HCT116 (cell line): ENCODE results near the gene CD300C. TPM values are rescaled to one million over a fixed set of nuclear protein-coding genes. Genes with fewer than 3 reads are reported as not detected.

ENCODE experiments used
- ATAC-seq: fragments of 200-7000 bp; cut with Tn5 transposase; 2 replicates; pipeline ENCODE4 v1.9.1; 2020; ENCODE audit warnings: mild to moderate bottlenecking, moderate library complexity
- BruUV-seq: library from RNA; stranded (reverse); fragments of 400-500 nt; replicated peaks from 2 replicates; lab custom pipeline; 2021; lab: Mats Ljungman, UMichigan
- CTCF ChIA-PET: fragments of 300-600 bp; sonication (Branson Sonifier 250); formaldehyde crosslinking; loops from one replicate; lab custom pipeline; 2021; ENCODE audit warnings: antibody characterized with exemption; lab: Charles Lee
- POLR2A ChIA-PET: fragments of 300-600, 350-600 bp; sonication (Branson Sonifier 250); formaldehyde crosslinking; loops from one replicate; lab custom pipeline; 2021; ENCODE audit warnings: antibody characterized with exemption; lab: Charles Lee
- RAD21 ChIA-PET, 2 experiments: fragments of 300-600 bp; sonication (Branson Sonifier 250); formaldehyde crosslinking; loops; one replicate each; lab custom pipeline; 2023; ENCODE audit warnings: low total read pairs in 2 of 2; ENCODE audit not compliant: uncharacterized antibody in 2 of 2, unreplicated experiment in 2 of 2, low non-redundant PET in 1 of 2; lab: Charles Lee
- DNase-seq: peaks from one replicate; pipeline ENCODE4 v3.0.0-alpha.2; 2010; ENCODE audit warnings: low read depth, low spot score
- H2AFZ ChIP-seq: fragments of 200-600 bp; shearing (Covaris generic), sonication (generic); 2 replicates; pipeline ENCODE4 v1.6.1; 2017; ENCODE audit warnings: low read depth, mixed run types, mixed read lengths, antibody characterized with exemption, low read length; ENCODE audit not compliant: poor library complexity, severe bottlenecking
- H3K27ac ChIP-seq: 2 replicates; pipeline ENCODE4 v1.5.1; 2012; ENCODE audit warnings: low read depth, low read length
- H3K27me3 ChIP-seq: fragments of 200-600 bp; sonication (generic); 2 replicates; pipeline ENCODE4 v1.6.1; 2016; ENCODE audit warnings: mixed run types, low read length, mixed read lengths; ENCODE audit not compliant: insufficient read depth
- H3K36me3 ChIP-seq, 2 experiments: fragments of 200-500 bp in 1 of 2; fragments of 200-600 bp in 1 of 2; sonication (Bioruptor generic) in 1 of 2; sonication (generic) in 1 of 2; 2 replicates each; pipeline versions ENCODE4 v1.5.1 to v1.6.1; 2014 to 2016; ENCODE audit warnings: low read length in 2 of 2, inconsistent platforms in 1 of 2, mixed read lengths in 1 of 2, mixed run types in 1 of 2; ENCODE audit not compliant: insufficient read depth in 2 of 2, control insufficient read depth in 1 of 2
- H3K4me1 ChIP-seq, 2 experiments: fragments of 200-600 bp in 1 of 2; sonication (generic) in 1 of 2; 2 replicates each; pipeline versions ENCODE4 v1.5.1 to v1.6.1; 2012 to 2017; ENCODE audit warnings: low read length in 2 of 2, inconsistent platforms in 1 of 2, mild to moderate bottlenecking in 1 of 2, mixed read lengths in 1 of 2, mixed run types in 1 of 2, moderate library complexity in 1 of 2; ENCODE audit not compliant: insufficient read depth in 2 of 2, control insufficient read depth in 1 of 2
- H3K4me2 ChIP-seq: fragments of 200-600 bp; sonication (generic); 2 replicates; pipeline ENCODE4 v1.6.1; 2017; ENCODE audit warnings: mixed run types, low read length, mixed read lengths
- H3K4me3 ChIP-seq, 2 experiments: fragments of 200-600 bp in 1 of 2; sonication (generic) in 1 of 2; replicated peaks in 1 of 2; 2 replicates each; pipeline ENCODE4 v1.5.1; 2011 to 2016; ENCODE audit warnings: low read length in 2 of 2, control low read depth in 1 of 2, low read depth in 1 of 2, mild to moderate bottlenecking in 1 of 2, mixed read lengths in 1 of 2, mixed run types in 1 of 2
- H3K79me2 ChIP-seq: fragments of 200-600 bp; sonication (generic); 2 replicates; pipeline ENCODE4 v1.6.1; 2017; ENCODE audit warnings: mild to moderate bottlenecking, mixed run types, low read length, moderate library complexity, mixed read lengths; ENCODE audit not compliant: insufficient read depth
- H3K9ac ChIP-seq: fragments of 200-600 bp; sonication (generic); 2 replicates; pipeline ENCODE4 v1.6.1; 2016; ENCODE audit warnings: low read length, mixed read lengths
- H3K9me2 ChIP-seq: fragments of 200-600 bp; sonication (generic), shearing (Covaris generic); 2 replicates; pipeline ENCODE4 v1.6.1; 2017; ENCODE audit warnings: mixed run types, mild to moderate bottlenecking, moderate library complexity; ENCODE audit not compliant: insufficient read depth
- H3K9me3 ChIP-seq, 2 experiments: fragments of 200-500 bp in 1 of 2; fragments of 200-600 bp in 1 of 2; sonication (Bioruptor generic) in 1 of 2; sonication (generic) in 1 of 2; 2 replicates each; pipeline ENCODE4 v1.6.1; 2014 to 2017; ENCODE audit warnings: low read length in 2 of 2, mixed read lengths in 2 of 2, inconsistent platforms in 1 of 2, low read depth in 1 of 2, mild to moderate bottlenecking in 1 of 2, mixed run types in 1 of 2, moderate library complexity in 1 of 2; ENCODE audit not compliant: control insufficient read depth in 1 of 2, insufficient read depth in 1 of 2
- H4K20me1 ChIP-seq: fragments of 200-600 bp; sonication (generic), shearing (Covaris generic); 2 replicates; pipeline ENCODE4 v1.6.1; 2017; ENCODE audit warnings: mixed run types, mild to moderate bottlenecking, moderate library complexity; ENCODE audit not compliant: insufficient read depth
- EZH2 ChIP-seq: fragments of 200-600 bp; sonication (generic); IDR thresholded peaks from 2 replicates; pipeline ENCODE4 v1.6.1; 2017; ENCODE audit warnings: antibody characterized with exemption, mixed run types
- REST ChIP-seq: IDR thresholded peaks from 2 replicates; pipeline ENCODE4 v1.6.1; 2012; ENCODE audit warnings: low read depth
- SIN3A ChIP-seq: IDR thresholded peaks from 2 replicates; pipeline ENCODE4 v1.6.1; 2012; ENCODE audit warnings: low read depth
- intact Hi-C: fragments of 100-400 bp; cut with micrococcal nuclease; formaldehyde crosslinking; loops from 2 replicates; pipeline ENCODE4 v1.10.0; 2022
- total RNA-seq: library from RNA; stranded (reverse); gene quantifications from one replicate; pipeline ENCODE4 v1.2.1, GENCODE V29; 2021; ENCODE audit not compliant: unreplicated experiment

Gene CD300C
- total RNA-seq, 1 experiment from 2014 or later = 0.15 TPM

- no peak for TF ChIP-seq EZH2
These were observed 24.2 kb downstream of the CD300C start (continued) for GRCh38 chr17:74521701-74522201.

- ChIA-PET CTCF (no interaction called here), POLR2A (no interaction called here), RAD21 (no interaction called here)
- H3K9me2 ChIP-seq = no peaks in the 10 kb centered on the region
- H3K9ac ChIP-seq = no peak overlapping the region
- no peak for ATAC-seq
- no peaks in the 10 kb centered on the region for H3K4me1 ChIP-seq
- H4K20me1 ChIP-seq = no peaks in the 10 kb centered on the region
- BruUV-seq = no TSS peak
- H3K79me2 ChIP-seq = no peaks in the 10 kb centered on the region
- no peak for DNase-seq
- no peak for TF ChIP-seq SIN3A
- TF ChIP-seq REST = no peak
- H3K9me3 ChIP-seq = no peaks in the 10 kb centered on the region
- peaks cover 42% of the 10 kb centered on the region for H3K27me3 ChIP-seq
- no peak overlapping the region for H3K27ac ChIP-seq
- intact Hi-C loops = no loop called here
- H3K4me3 ChIP-seq = no peak overlapping the region
- no peak overlapping the region for H2AFZ ChIP-seq
- no peaks in the 10 kb centered on the region for H3K36me3 ChIP-seq
- H3K4me2 ChIP-seq = no peak overlapping the region
These were observed 25.0 kb downstream of the CD300C start for GRCh38 chr17:74520790-74521480.
